MM.1S (cell line): ENCODE data around the gene NCOA1.

ENCODE experiments used
- EZH2 ChIP-seq: fragments of 300-600 bp; sonication (generic); optimal IDR thresholded peaks from 2 replicates; pipeline ENCODE3; 2017; ENCODE audit warnings: low read depth, mild to moderate bottlenecking, antibody characterized with exemption, low read length, mixed read lengths
- TF ChIP-seq, protein P1 (sequence below): fragments of 300-600 bp; sonication (generic); IDR thresholded peaks from 2 replicates; pipeline ENCODE4 v1.5.1; 2016; ENCODE audit warnings: antibody characterized with exemption, low read length, mixed read lengths

DNA sequence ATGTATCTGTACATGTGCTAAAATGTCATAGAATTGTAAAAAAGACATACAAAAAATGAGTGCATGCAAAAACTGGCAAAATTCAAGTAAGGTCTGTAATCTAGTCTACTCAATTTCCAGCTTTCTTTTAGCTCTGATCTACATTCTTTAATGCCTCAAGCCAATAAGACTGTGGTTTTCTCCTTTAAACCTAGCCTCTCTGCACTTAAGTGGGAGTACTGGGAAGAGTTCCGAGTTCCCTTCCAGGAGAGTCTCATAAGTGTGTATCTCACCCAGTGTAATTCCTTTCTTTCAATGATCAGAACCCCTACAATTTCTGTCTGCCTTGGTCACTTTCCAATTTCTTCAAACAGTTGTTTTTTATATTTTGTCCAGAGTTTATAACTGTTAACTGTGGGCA lies 152.0 kb downstream of the NCOA1 start:
- TF ChIP-seq EZH2 = no peak
- TF ChIP-seq, protein P1, sequence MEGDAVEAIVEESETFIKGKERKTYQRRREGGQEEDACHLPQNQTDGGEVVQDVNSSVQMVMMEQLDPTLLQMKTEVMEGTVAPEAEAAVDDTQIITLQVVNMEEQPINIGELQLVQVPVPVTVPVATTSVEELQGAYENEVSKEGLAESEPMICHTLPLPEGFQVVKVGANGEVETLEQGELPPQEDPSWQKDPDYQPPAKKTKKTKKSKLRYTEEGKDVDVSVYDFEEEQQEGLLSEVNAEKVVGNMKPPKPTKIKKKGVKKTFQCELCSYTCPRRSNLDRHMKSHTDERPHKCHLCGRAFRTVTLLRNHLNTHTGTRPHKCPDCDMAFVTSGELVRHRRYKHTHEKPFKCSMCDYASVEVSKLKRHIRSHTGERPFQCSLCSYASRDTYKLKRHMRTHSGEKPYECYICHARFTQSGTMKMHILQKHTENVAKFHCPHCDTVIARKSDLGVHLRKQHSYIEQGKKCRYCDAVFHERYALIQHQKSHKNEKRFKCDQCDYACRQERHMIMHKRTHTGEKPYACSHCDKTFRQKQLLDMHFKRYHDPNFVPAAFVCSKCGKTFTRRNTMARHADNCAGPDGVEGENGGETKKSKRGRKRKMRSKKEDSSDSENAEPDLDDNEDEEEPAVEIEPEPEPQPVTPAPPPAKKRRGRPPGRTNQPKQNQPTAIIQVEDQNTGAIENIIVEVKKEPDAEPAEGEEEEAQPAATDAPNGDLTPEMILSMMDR = no peak
